Measurements from ENCODE around the gene LAMA1. TPM values are rescaled to one million over a fixed set of nuclear protein-coding genes. Genes with fewer than 3 reads are reported as not detected.

The LAMA1 gene, protein sequence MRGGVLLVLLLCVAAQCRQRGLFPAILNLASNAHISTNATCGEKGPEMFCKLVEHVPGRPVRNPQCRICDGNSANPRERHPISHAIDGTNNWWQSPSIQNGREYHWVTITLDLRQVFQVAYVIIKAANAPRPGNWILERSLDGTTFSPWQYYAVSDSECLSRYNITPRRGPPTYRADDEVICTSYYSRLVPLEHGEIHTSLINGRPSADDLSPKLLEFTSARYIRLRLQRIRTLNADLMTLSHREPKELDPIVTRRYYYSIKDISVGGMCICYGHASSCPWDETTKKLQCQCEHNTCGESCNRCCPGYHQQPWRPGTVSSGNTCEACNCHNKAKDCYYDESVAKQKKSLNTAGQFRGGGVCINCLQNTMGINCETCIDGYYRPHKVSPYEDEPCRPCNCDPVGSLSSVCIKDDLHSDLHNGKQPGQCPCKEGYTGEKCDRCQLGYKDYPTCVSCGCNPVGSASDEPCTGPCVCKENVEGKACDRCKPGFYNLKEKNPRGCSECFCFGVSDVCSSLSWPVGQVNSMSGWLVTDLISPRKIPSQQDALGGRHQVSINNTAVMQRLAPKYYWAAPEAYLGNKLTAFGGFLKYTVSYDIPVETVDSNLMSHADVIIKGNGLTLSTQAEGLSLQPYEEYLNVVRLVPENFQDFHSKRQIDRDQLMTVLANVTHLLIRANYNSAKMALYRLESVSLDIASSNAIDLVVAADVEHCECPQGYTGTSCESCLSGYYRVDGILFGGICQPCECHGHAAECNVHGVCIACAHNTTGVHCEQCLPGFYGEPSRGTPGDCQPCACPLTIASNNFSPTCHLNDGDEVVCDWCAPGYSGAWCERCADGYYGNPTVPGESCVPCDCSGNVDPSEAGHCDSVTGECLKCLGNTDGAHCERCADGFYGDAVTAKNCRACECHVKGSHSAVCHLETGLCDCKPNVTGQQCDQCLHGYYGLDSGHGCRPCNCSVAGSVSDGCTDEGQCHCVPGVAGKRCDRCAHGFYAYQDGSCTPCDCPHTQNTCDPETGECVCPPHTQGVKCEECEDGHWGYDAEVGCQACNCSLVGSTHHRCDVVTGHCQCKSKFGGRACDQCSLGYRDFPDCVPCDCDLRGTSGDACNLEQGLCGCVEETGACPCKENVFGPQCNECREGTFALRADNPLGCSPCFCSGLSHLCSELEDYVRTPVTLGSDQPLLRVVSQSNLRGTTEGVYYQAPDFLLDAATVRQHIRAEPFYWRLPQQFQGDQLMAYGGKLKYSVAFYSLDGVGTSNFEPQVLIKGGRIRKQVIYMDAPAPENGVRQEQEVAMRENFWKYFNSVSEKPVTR (N-terminal part only)
- not detected for total RNA-seq
- not detected for polyA plus RNA-seq

DNA sequence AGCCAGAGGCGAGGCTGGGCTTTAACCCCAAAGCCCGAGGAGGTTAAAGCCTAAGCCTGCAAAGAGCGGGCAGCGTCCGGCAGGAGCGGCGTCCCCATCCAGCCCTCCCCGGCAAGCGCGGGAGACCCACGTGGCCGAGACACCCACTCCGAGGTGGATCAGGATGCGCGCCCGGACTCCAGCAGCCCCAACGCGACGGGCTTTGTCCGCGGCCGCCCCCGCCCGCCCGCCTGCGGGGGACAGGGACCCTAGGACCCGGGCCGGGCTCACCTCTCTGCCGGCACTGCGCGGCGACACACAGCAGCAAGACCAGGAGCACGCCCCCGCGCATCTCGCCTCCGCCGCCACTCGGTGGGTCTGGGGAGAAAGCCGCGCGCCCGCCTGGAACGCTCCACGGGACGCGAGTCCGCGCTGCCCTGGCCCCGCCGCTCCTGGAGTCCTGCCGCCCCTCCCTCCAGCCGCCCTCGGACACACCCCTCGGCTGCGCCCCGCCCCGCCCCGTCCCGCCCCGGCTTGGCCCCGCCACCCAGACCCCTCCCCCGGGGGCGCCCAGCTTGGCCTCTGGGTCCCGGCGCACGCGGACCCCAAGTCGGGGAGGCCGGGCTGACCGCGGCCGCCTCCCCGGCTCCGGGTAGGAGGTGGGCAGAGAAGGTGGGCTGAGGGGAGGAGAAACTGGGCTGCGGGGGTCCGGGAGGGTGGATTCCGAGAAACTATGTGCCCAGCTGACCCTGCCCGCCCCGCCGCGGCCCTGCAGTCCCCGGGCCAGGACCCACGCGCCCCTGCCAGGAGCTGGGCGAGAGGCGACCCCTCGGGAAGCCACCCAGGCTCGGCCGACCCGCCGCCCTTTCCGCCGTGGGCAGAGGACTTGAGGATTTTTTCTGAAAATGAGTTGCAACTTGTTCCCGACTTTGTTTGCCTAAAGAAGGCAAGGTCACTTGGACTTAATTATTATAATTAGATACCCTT, at the start of gene LAMA1:
Gene LAMA1 (minus strand): TSS at position 408 of the 966 bp plus-strand sequence. CDS start 77 bp downstream, at position 331.
- Histone ChIP-seq H3K9me3 (ENCODE audit: control insufficient read depth in 1 of 2, low read length in 2 of 2) (no peaks in the 10 kb centered on the region), H3K4me3 (ENCODE audit: low read length in 2 of 2) (no peak within 1 kb of the TSS), H3K27me3 (ENCODE audit: insufficient read depth, low read length) (no peaks in the 10 kb centered on the region), H3K4me1 (ENCODE audit: insufficient read depth, low read length) (no peaks in the 10 kb centered on the region), H3K27ac (ENCODE audit: low read depth, low read length) (no peak within 1 kb of the TSS), H3K36me3 (ENCODE audit: insufficient read depth, low read length) (no peaks in the 10 kb centered on the region)
- POLR2A ChIA-PET (ENCODE audit: partially characterized antibody): no interaction called here
- Mint-ChIP-seq H3K27ac (no peak within 1 kb of the TSS), H3K9me3 (peaks cover 0 to 21% (median 9%) of the 10 kb centered on the region in 8 donors), H3K4me1 (peaks cover 0 to 9% (median 3%) of the 10 kb centered on the region in 4 donors), H3K36me3 (no peaks in the 10 kb centered on the region), H3K27me3 (peaks cover 18 to 22% of the 10 kb centered on the region in 2 donors), H3K4me3 (peak within 1 kb of the TSS in 4 of 8 donors; percentile 20 to 80 (median 56))
- CTCF ChIA-PET (ENCODE audit: partially characterized antibody): no interaction called here
- intact Hi-C loops (cut with micrococcal nuclease): no loop called here
- no peak for DNase-seq

GRCh38 chr18:7165846-7166393, 48.3 kb upstream of the LAMA1 start:
- intact Hi-C loops (cut with micrococcal nuclease): no loop called here
- Mint-ChIP-seq H3K27me3 (no peaks in the 10 kb centered on the region), H3K9me3 (peaks cover 0 to 6% (median 0%) of the 10 kb centered on the region in 8 donors), H3K36me3 (no peaks in the 10 kb centered on the region), H3K4me1 (no peaks in the 10 kb centered on the region), H3K4me3 (no peak overlapping the region), H3K27ac (peak overlapping the region in 1 of 7 donors; percentile 48)
- CTCF ChIA-PET (ENCODE audit: partially characterized antibody): no interaction called here
- H3K27me3 ChIP-seq (ENCODE audit: insufficient read depth, low read length): no peaks in the 10 kb centered on the region
- no peak overlapping the region for H3K27ac ChIP-seq (ENCODE audit: low read depth, low read length)
- no peak for DNase-seq
- no peak overlapping the region for H3K4me3 ChIP-seq (ENCODE audit: low read length in 2 of 2)
- POLR2A ChIA-PET (ENCODE audit: partially characterized antibody): no interaction called here
- no peaks in the 10 kb centered on the region for H3K4me1 ChIP-seq (ENCODE audit: insufficient read depth, low read length)
- no peaks in the 10 kb centered on the region for H3K36me3 ChIP-seq (ENCODE audit: insufficient read depth, low read length)
- H3K9me3 ChIP-seq (ENCODE audit: control insufficient read depth in 1 of 2, low read length in 2 of 2): no peaks in the 10 kb centered on the region

- CTCF ChIA-PET (ENCODE audit: partially characterized antibody): no interaction called here
- H3K27me3 Mint-ChIP-seq: no peaks in the 10 kb centered on the region
- intact Hi-C loops (cut with micrococcal nuclease): no loop called here
Observed at GRCh38 chr18:7164323-7165004, 46.9 kb upstream of the LAMA1 start.

GRCh38 chr18:7158216-7158615, 40.6 kb upstream of the LAMA1 start:
- intact Hi-C loops (cut with micrococcal nuclease): no loop called here
- Mint-ChIP-seq H3K36me3 (no peaks in the 10 kb centered on the region), H3K27me3 (no peaks in the 10 kb centered on the region), H3K9me3 (peaks cover 0 to 4% (median 0%) of the 10 kb centered on the region in 8 donors), H3K27ac (no peak overlapping the region), H3K4me3 (no peak overlapping the region), H3K4me1 (no peaks in the 10 kb centered on the region)
- ChIA-PET POLR2A (ENCODE audit: partially characterized antibody) (no interaction called here), CTCF (ENCODE audit: partially characterized antibody) (no interaction called here)
- H3K27me3 ChIP-seq (ENCODE audit: insufficient read depth, low read length): no peaks in the 10 kb centered on the region
- no peak overlapping the region for H3K27ac ChIP-seq (ENCODE audit: low read depth, low read length)
- no peaks in the 10 kb centered on the region for H3K4me1 ChIP-seq (ENCODE audit: insufficient read depth, low read length)
- no peaks in the 10 kb centered on the region for H3K36me3 ChIP-seq (ENCODE audit: insufficient read depth, low read length)
- H3K4me3 ChIP-seq (ENCODE audit: low read length in 2 of 2): no peak overlapping the region
- no peaks in the 10 kb centered on the region for H3K9me3 ChIP-seq (ENCODE audit: control insufficient read depth in 1 of 2, low read length in 2 of 2)
- no peak for DNase-seq

More at GRCh38 chr18:7164323-7165004, 46.9 kb upstream of the LAMA1 start:
- H3K36me3 Mint-ChIP-seq: no peaks in the 10 kb centered on the region
- H3K27ac ChIP-seq (ENCODE audit: low read depth, low read length): no peak overlapping the region
- H3K36me3 ChIP-seq (ENCODE audit: insufficient read depth, low read length): no peaks in the 10 kb centered on the region
- H3K4me3 Mint-ChIP-seq: no peak overlapping the region
- no peak overlapping the region for H3K4me3 ChIP-seq (ENCODE audit: low read length in 2 of 2)
- no peaks in the 10 kb centered on the region for H3K9me3 ChIP-seq (ENCODE audit: control insufficient read depth in 1 of 2, low read length in 2 of 2)
- H3K4me1 Mint-ChIP-seq: no peaks in the 10 kb centered on the region
- no peaks in the 10 kb centered on the region for H3K27me3 ChIP-seq (ENCODE audit: insufficient read depth, low read length)
- no peaks in the 10 kb centered on the region for H3K4me1 ChIP-seq (ENCODE audit: insufficient read depth, low read length)
- POLR2A ChIA-PET (ENCODE audit: partially characterized antibody): no interaction called here
- peaks cover 0 to 6% (median 0%) of the 10 kb centered on the region in 8 donors for H3K9me3 Mint-ChIP-seq
- no peak for DNase-seq
- H3K27ac Mint-ChIP-seq: no peak overlapping the region

- intact Hi-C loops (cut with micrococcal nuclease): no loop called here
- no peaks in the 10 kb centered on the region for H3K9me3 ChIP-seq (ENCODE audit: control insufficient read depth in 1 of 2, low read length in 2 of 2)
- Mint-ChIP-seq H3K4me1 (no peaks in the 10 kb centered on the region), H3K9me3 (peaks cover 0 to 4% (median 0%) of the 10 kb centered on the region in 8 donors), H3K36me3 (no peaks in the 10 kb centered on the region), H3K27me3 (no peaks in the 10 kb centered on the region), H3K27ac (no peak overlapping the region), H3K4me3 (no peak overlapping the region)
- POLR2A ChIA-PET (ENCODE audit: partially characterized antibody): no interaction called here
- no peaks in the 10 kb centered on the region for H3K36me3 ChIP-seq (ENCODE audit: insufficient read depth, low read length)
- no peak overlapping the region for H3K4me3 ChIP-seq (ENCODE audit: low read length in 2 of 2)
- CTCF ChIA-PET (ENCODE audit: partially characterized antibody): no interaction called here
- H3K27me3 ChIP-seq (ENCODE audit: insufficient read depth, low read length): no peaks in the 10 kb centered on the region
- H3K27ac ChIP-seq (ENCODE audit: low read depth, low read length): no peak overlapping the region
- DNase-seq: no peak
- H3K4me1 ChIP-seq (ENCODE audit: insufficient read depth, low read length): no peaks in the 10 kb centered on the region
Observed at GRCh38 chr18:7157760-7158159, 40.2 kb upstream of the LAMA1 start.

DNA sequence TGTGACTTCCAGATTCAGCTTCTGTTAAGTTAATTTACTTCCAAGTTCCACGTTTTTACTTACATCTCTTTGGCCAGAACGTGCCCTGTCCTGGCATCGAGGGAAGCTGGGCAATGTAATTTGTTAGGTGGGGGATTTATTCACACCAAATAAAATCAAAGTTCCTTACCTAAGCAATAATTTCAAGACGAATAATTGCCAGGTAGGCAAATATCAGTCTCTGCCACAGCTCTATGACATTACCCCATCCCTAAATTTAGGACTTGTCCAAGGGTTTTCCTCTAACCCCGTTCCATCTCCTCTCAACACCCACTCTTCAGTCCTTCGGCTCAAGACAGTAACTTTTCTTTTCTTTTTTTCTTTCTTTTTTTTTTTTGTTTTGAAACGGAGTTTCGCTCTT, 38.3 kb upstream of the LAMA1 start:
- POLR2A ChIA-PET (ENCODE audit: partially characterized antibody): no interaction called here
- H3K4me1 ChIP-seq (ENCODE audit: insufficient read depth, low read length): no peaks in the 10 kb centered on the region
- H3K9me3 ChIP-seq (ENCODE audit: control insufficient read depth in 1 of 2, low read length in 2 of 2): no peaks in the 10 kb centered on the region
- intact Hi-C loops (cut with micrococcal nuclease): no loop called here
- no peaks in the 10 kb centered on the region for H3K4me1 Mint-ChIP-seq
- no peak overlapping the region for H3K4me3 ChIP-seq (ENCODE audit: low read length in 2 of 2)
- no peaks in the 10 kb centered on the region for H3K27me3 ChIP-seq (ENCODE audit: insufficient read depth, low read length)
- H3K9me3 Mint-ChIP-seq: peaks cover 0 to 3% (median 0%) of the 10 kb centered on the region in 8 donors
- no peaks in the 10 kb centered on the region for H3K36me3 ChIP-seq (ENCODE audit: insufficient read depth, low read length)
- no peak for DNase-seq
- H3K27ac Mint-ChIP-seq: no peak overlapping the region
- H3K4me3 Mint-ChIP-seq: no peak overlapping the region
- no peaks in the 10 kb centered on the region for H3K27me3 Mint-ChIP-seq
- no peaks in the 10 kb centered on the region for H3K36me3 Mint-ChIP-seq
- CTCF ChIA-PET (ENCODE audit: partially characterized antibody): no interaction called here
- H3K27ac ChIP-seq (ENCODE audit: low read depth, low read length): no peak overlapping the region
